Measurements from ENCODE around the gene LDLRAD1. TPM values are rescaled to one million over a fixed set of nuclear protein-coding genes. Genes with fewer than 3 reads are reported as not detected.

The LDLRAD1 gene
- total and polyA plus RNA-seq, 2 donors (not counting 3 experiments of a cell fraction or from before 2014, with no cell fraction given), result not detected

GRCh38 chr1:54052934-54053744 lies 35.2 kb upstream of the LDLRAD1 start, which contains the start of the genes TCEANC2 and TMEM59:
TCEANC2 (plus strand) TSS chr1:54053608; CDS start chr1:54054423, 815 bp downstream.
TMEM59 (minus strand) TSS chr1:54053204; CDS start chr1:54053188, 16 bp downstream.
- no peaks in the 10 kb centered on the region for H3K9me3 ChIP-seq (replicated peaks; ENCODE audit: control insufficient read depth, insufficient read depth, low read length)
- peak within 1 kb of the TSS; percentile 77 for H3K9ac ChIP-seq (replicated peaks; ENCODE audit: extremely low read depth, insufficient read depth, low read length)
- H3K36me3 ChIP-seq (ENCODE audit: control insufficient read depth in 2 of 2, extremely low read depth in 1 of 2, insufficient read depth in 2 of 2, low read length in 2 of 2), result no peaks in the 10 kb centered on the region
- FAIRE-seq (peak; percentile 93), DNase-seq (ENCODE audit: low read depth, low spot score) (peak; percentile 99)
- intact Hi-C loops (cut with micrococcal nuclease), result loop anchor here (1.0 to 5.0 kb wide), 6 partner anchors 107 to 662 kb away; partner anchors contain the start of genes CYB5RL, LRRC42, MRPL37 and NDC1
- peaks cover 11% of the 10 kb centered on the region for H3K4me1 ChIP-seq (ENCODE audit: control insufficient read depth, extremely low read depth, insufficient read depth, low read length)
- TSS peak; percentile 36 for BruUV-seq (replicated peaks)
- H3K27ac ChIP-seq (ENCODE audit: insufficient read depth, low read depth, low read length), result peak within 1 kb of the TSS; percentile 64
- H4K20me1 ChIP-seq (replicated peaks; ENCODE audit: control insufficient read depth, extremely low read depth, insufficient read depth, low read length), result no peaks in the 10 kb centered on the region
- TF ChIP-seq POLR2A (IDR thresholded peaks at IDR 0.05; ENCODE audit: low read depth, low read length) (peak; percentile 42), POLR2AphosphoS5 (IDR thresholded peaks at IDR 0.05; ENCODE audit: insufficient read depth, low read depth, low read length) (no peak)
- dilution Hi-C loops (cut with MboI; ENCODE audit: extremely low pct_ligation_motif_present, low sequenced_read_pairs), result no loop called here
- CTCF ChIA-PET, result interaction anchor here (0.9 to 2.2 kb wide), 5 partner anchors 9 to 436 kb away, joined by 3 to 8 read pairs (median 5); no protein-coding TSS in a partner anchor
- H3K79me2 ChIP-seq (ENCODE audit: control insufficient read depth, insufficient read depth, low read length), result peaks cover 22% of the 10 kb centered on the region
- POLR2A ChIA-PET, result no interaction called here
- H2AFZ ChIP-seq (ENCODE audit: low read depth, low read length), result peak within 1 kb of the TSS; percentile 69
- H3K27me3 ChIP-seq (ENCODE audit: control insufficient read depth in 2 of 2, insufficient read depth in 2 of 2, low read length in 2 of 2), result no peaks in the 10 kb centered on the region
- peak within 1 kb of the TSS; percentile 81 to 96 (median 91) for H3K4me3 ChIP-seq (replicated peaks in 1 of 3; ENCODE audit: insufficient read depth in 1 of 3, low read depth in 1 of 3, low read length in 3 of 3)
- H3K4me2 ChIP-seq (ENCODE audit: insufficient read depth, low read length), result peak within 1 kb of the TSS; percentile 94
- no peaks in the 10 kb centered on the region for H3K9me1 ChIP-seq (replicated peaks; ENCODE audit: control insufficient read depth, extremely low read depth, insufficient read depth, low read length)

- no peaks in the 10 kb centered on the region for H4K20me1 ChIP-seq (replicated peaks; ENCODE audit: control insufficient read depth, extremely low read depth, insufficient read depth, low read length)
- dilution Hi-C loops (cut with MboI; ENCODE audit: extremely low pct_ligation_motif_present, low sequenced_read_pairs) (no loop called here), intact Hi-C loops (cut with micrococcal nuclease) (loop anchor here (2.0 to 5.0 kb wide), 3 partner anchors 355 to 662 kb away; partner anchors contain the start of genes SSBP3 and TTC4)
- H3K79me2 ChIP-seq (ENCODE audit: control insufficient read depth, insufficient read depth, low read length), result peaks cover 28% of the 10 kb centered on the region
- peaks cover 18% of the 10 kb centered on the region for H3K4me1 ChIP-seq (ENCODE audit: control insufficient read depth, extremely low read depth, insufficient read depth, low read length)
- CTCF ChIA-PET, result interaction anchor here (0.9 to 2.2 kb wide), 5 partner anchors 8 to 437 kb away, joined by 3 to 8 read pairs (median 5); no protein-coding TSS in a partner anchor
- peak overlapping the region; percentile 81 to 96 (median 91) for H3K4me3 ChIP-seq (replicated peaks in 1 of 3; ENCODE audit: insufficient read depth in 1 of 3, low read depth in 1 of 3, low read length in 3 of 3)
- peak overlapping the region; percentile 94 for H3K4me2 ChIP-seq (ENCODE audit: insufficient read depth, low read length)
- no peaks in the 10 kb centered on the region for H3K36me3 ChIP-seq (ENCODE audit: control insufficient read depth in 2 of 2, extremely low read depth in 1 of 2, insufficient read depth in 2 of 2, low read length in 2 of 2)
- DNase-seq (ENCODE audit: low read depth, low spot score), result peak; percentile 55
- peak overlapping the region; percentile 52 for H3K27ac ChIP-seq (ENCODE audit: insufficient read depth, low read depth, low read length)
- no peaks in the 10 kb centered on the region for H3K9me1 ChIP-seq (replicated peaks; ENCODE audit: control insufficient read depth, extremely low read depth, insufficient read depth, low read length)
- H2AFZ ChIP-seq (ENCODE audit: low read depth, low read length), result peak overlapping the region; percentile 37
- no peaks in the 10 kb centered on the region for H3K27me3 ChIP-seq (ENCODE audit: control insufficient read depth in 2 of 2, insufficient read depth in 2 of 2, low read length in 2 of 2)
- FAIRE-seq, result peak; percentile 61
- POLR2A ChIA-PET, result no interaction called here
- H3K9me3 ChIP-seq (replicated peaks; ENCODE audit: control insufficient read depth, insufficient read depth, low read length), result no peaks in the 10 kb centered on the region
- peak overlapping the region; percentile 77 for H3K9ac ChIP-seq (replicated peaks; ENCODE audit: extremely low read depth, insufficient read depth, low read length)
- BruUV-seq (replicated peaks), result no TSS peak
- TF ChIP-seq FOS (IDR thresholded peaks at IDR 0.05; ENCODE audit: borderline replicate concordance, insufficient read depth, low read length) (no peak), JUN (IDR thresholded peaks at IDR 0.05; ENCODE audit: borderline replicate concordance, insufficient read depth, insufficient read length, low read depth) (no peak), MYC (IDR thresholded peaks at IDR 0.05; ENCODE audit: low read depth, low read length) (no peak), GATA2 (IDR thresholded peaks at IDR 0.05; ENCODE audit: insufficient read depth, insufficient read length, low read depth, low read length) (no peak), POLR2AphosphoS5 (IDR thresholded peaks at IDR 0.05; ENCODE audit: insufficient read depth, low read depth, low read length) (no peak), CTCF (IDR thresholded peaks at IDR 0.05; ENCODE audit: extremely low read depth in 1 of 2, insufficient read depth in 1 of 2, low read depth in 1 of 2, low read length in 2 of 2) (no peak), EZH2 (IDR thresholded peaks at IDR 0.05; ENCODE audit: borderline replicate concordance, low read depth, low read length, severe bottlenecking) (no peak), POLR2A (IDR thresholded peaks at IDR 0.05; ENCODE audit: low read depth, low read length) (no peak)
- TF ChIP-seq, protein P1, sequence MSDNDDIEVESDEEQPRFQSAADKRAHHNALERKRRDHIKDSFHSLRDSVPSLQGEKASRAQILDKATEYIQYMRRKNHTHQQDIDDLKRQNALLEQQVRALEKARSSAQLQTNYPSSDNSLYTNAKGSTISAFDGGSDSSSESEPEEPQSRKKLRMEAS (IDR thresholded peaks at IDR 0.05; ENCODE audit: insufficient read depth, insufficient read length), result no peak
Measured at GRCh38 chr1:54052431-54052933, 34.5 kb upstream of the LDLRAD1 start.

All from endothelial cell of umbilical vein (primary cell).